HG03103 (cell line): ENCODE results near the gene AGPAT2.
"Not testable (repeated sequence)": the region's sequence is repeated elsewhere in the genome, so short reads cannot be mapped to it uniquely, and the experiment has no call there.

ENCODE experiments used
- ATAC-seq: cut with Tn5 transposase; IDR thresholded peaks from one replicate; pipeline ENCODE4 v1.9.1; 2021; ENCODE audit warnings: low read depth; ENCODE audit not compliant: unreplicated experiment

The AGPAT2 gene

GRCh38 chr9:136720898-136721338, 33.7 kb upstream of the AGPAT2 start:
- ATAC-seq, result no peak

GRCh38 chr9:136720251-136720897, 33.1 kb upstream of the AGPAT2 start:
- ATAC-seq, result no peak

GRCh38 chr9:136719195-136719880, 32.1 kb upstream of the AGPAT2 start:
- ATAC-seq, result no peak

GRCh38 chr9:136718345-136719194, 31.3 kb upstream of the AGPAT2 start:
- no peak for ATAC-seq

GRCh38 chr9:136717399-136717798, 30.1 kb upstream of the AGPAT2 start:
- no peak for ATAC-seq

GRCh38 chr9:136714893-136715274, 27.6 kb upstream of the AGPAT2 start:
- ATAC-seq, result no peak

- ATAC-seq, result no peak
Observed at GRCh38 chr9:136714096-136714892, 27.0 kb upstream of the AGPAT2 start.

- no peak for ATAC-seq
Observed at GRCh38 chr9:136713550-136713949, 26.3 kb upstream of the AGPAT2 start.

- ATAC-seq, result no peak
Observed at GRCh38 chr9:136712690-136713544, 25.7 kb upstream of the AGPAT2 start.

- no peak for ATAC-seq
Observed at GRCh38 chr9:136711751-136712689, 24.8 kb upstream of the AGPAT2 start, which contains the start of gene DIPK1B. Gene DIPK1B (plus strand): TSS chr9:136712572. CDS start chr9:136712666, 94 bp downstream.

- ATAC-seq, result not testable (repeated sequence)
Observed at GRCh38 chr9:136711219-136711648, 24.0 kb upstream of the AGPAT2 start.

GRCh38 chr9:136710543-136710942, 23.3 kb upstream of the AGPAT2 start:
- no peak for ATAC-seq

GRCh38 chr9:136709454-136710109, 22.3 kb upstream of the AGPAT2 start:
- no peak for ATAC-seq

GRCh38 chr9:136707849-136708517, 20.7 kb upstream of the AGPAT2 start:
- no peak for ATAC-seq

- ATAC-seq, result no peak
Observed at GRCh38 chr9:136707011-136707410, 19.8 kb upstream of the AGPAT2 start.

- ATAC-seq, result no peak
Observed at GRCh38 chr9:136705564-136705963, 18.3 kb upstream of the AGPAT2 start.

GRCh38 chr9:136704741-136705140, 17.5 kb upstream of the AGPAT2 start:
- not testable (repeated sequence) for ATAC-seq
